Calu3 (cell line): ENCODE results near the gene DOCK1. TPM values are rescaled to one million over a fixed set of nuclear protein-coding genes. Genes with fewer than 3 reads are reported as not detected.

Experiments
- BruUV-seq: library from RNA; stranded (reverse); fragments of 400-500 nt; replicated peaks from 2 replicates; lab custom pipeline; 2021; lab: Mats Ljungman, UMichigan
- CTCF ChIA-PET: fragments of 300-600 bp; sonication (Branson Sonifier 250); formaldehyde crosslinking; loops from one replicate; lab custom pipeline; 2022; ENCODE audit warnings: antibody characterized with exemption; lab: Charles Lee
- DNase-seq: peaks from one replicate; pipeline ENCODE4 v3.0.0; 2022
- H3K27ac Mint-ChIP-seq: one replicate; pipeline ENCODE4 v1.8.0; 2022; ENCODE audit warnings: mixed read lengths; ENCODE audit not compliant: unreplicated experiment
- H3K27me3 Mint-ChIP-seq: one replicate; pipeline ENCODE4 v1.8.0; 2022; ENCODE audit warnings: mixed read lengths; ENCODE audit not compliant: unreplicated experiment
- H3K36me3 Mint-ChIP-seq: one replicate; pipeline ENCODE4 v1.8.0; 2022; ENCODE audit warnings: mild to moderate bottlenecking, moderate library complexity, mixed read lengths; ENCODE audit not compliant: insufficient read depth, unreplicated experiment
- H3K4me1 Mint-ChIP-seq: one replicate; pipeline ENCODE4 v1.8.0; 2022; ENCODE audit warnings: mild to moderate bottlenecking, low read depth, mixed read lengths; ENCODE audit not compliant: unreplicated experiment
- H3K4me3 Mint-ChIP-seq: one replicate; pipeline ENCODE4 v1.8.0; 2022; ENCODE audit warnings: mild to moderate bottlenecking, low read depth, moderate library complexity, mixed read lengths; ENCODE audit not compliant: unreplicated experiment
- H3K9me3 Mint-ChIP-seq: one replicate; pipeline ENCODE4 v1.8.0; 2022; ENCODE audit warnings: low read depth, mixed read lengths; ENCODE audit not compliant: unreplicated experiment
- intact Hi-C: fragments of 100-400 bp; cut with micrococcal nuclease; formaldehyde crosslinking; loops from one replicate; pipeline ENCODE4 v1.10.0; 2022; ENCODE audit not compliant: unreplicated experiment
- total RNA-seq: library from RNA; stranded (reverse); gene quantifications from 2 replicates; pipeline ENCODE4 v1.2.3, GENCODE V29; 2022
- TF ChIP-seq, protein P1 (sequence below): fragments of 200-600 bp; IDR thresholded peaks from one replicate; pipeline ENCODE4 v1.8.0; 2022; ENCODE audit warnings: antibody characterized with exemption; ENCODE audit not compliant: unreplicated experiment

DOCK1 gene
- total RNA-seq, 1 experiment from 2014 or later, result 34.2 TPM

DNA sequence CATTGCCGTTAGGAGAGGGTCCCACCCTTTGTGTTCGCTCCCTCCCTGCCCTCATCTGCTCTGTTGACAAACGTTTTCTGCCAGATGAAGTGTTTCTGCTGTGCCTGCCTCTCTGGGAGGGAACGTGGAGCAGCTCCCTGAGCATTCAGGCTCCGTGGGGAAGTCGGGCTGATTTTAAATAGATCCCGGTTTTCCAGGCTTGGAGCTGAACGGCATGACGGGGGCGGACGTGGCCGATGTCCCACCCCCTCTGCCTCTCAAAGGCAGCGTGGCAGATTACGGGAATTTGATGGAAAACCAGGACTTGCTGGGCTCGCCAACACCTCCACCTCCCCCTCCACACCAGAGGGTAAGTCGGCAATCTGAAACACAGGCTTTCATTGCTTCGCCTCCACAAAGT is 542.0 kb downstream of the DOCK1 start:
- H3K4me1 Mint-ChIP-seq, result peaks cover 6% of the 10 kb centered on the region
- H3K9me3 Mint-ChIP-seq, result no peaks in the 10 kb centered on the region
- H3K27ac Mint-ChIP-seq, result no peak overlapping the region
- H3K27me3 Mint-ChIP-seq, result no peaks in the 10 kb centered on the region
- DNase-seq, result no peak
- BruUV-seq, result no TSS peak
- CTCF ChIA-PET, result no interaction called here
- intact Hi-C loops, result no loop called here
- peaks cover 5% of the 10 kb centered on the region for H3K36me3 Mint-ChIP-seq
- no peak overlapping the region for H3K4me3 Mint-ChIP-seq
- TF ChIP-seq, protein P1, sequence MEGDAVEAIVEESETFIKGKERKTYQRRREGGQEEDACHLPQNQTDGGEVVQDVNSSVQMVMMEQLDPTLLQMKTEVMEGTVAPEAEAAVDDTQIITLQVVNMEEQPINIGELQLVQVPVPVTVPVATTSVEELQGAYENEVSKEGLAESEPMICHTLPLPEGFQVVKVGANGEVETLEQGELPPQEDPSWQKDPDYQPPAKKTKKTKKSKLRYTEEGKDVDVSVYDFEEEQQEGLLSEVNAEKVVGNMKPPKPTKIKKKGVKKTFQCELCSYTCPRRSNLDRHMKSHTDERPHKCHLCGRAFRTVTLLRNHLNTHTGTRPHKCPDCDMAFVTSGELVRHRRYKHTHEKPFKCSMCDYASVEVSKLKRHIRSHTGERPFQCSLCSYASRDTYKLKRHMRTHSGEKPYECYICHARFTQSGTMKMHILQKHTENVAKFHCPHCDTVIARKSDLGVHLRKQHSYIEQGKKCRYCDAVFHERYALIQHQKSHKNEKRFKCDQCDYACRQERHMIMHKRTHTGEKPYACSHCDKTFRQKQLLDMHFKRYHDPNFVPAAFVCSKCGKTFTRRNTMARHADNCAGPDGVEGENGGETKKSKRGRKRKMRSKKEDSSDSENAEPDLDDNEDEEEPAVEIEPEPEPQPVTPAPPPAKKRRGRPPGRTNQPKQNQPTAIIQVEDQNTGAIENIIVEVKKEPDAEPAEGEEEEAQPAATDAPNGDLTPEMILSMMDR, result no peak

DNA sequence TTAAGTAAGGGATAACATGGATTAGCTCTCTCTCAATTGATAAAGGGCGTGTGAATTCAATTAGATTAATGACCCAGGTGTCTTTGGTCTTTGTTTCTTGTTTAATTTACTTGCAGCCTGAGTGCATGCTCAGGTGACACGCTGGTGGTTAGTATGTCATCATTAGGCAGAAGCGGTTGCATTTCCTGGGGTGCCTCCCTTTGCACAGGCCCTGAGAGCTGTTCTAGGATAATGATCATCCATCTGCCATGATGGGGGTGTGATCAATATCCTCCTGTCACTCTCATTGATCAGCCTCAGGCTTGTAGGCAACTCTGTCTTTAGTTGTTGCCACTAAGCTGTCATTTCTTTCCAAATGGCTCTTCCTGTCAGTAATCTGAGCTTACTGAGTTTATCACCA is 544.3 kb downstream of the DOCK1 start:
- DNase-seq, result no peak
- Mint-ChIP-seq H3K27me3 (no peaks in the 10 kb centered on the region), H3K9me3 (no peaks in the 10 kb centered on the region), H3K36me3 (no peaks in the 10 kb centered on the region), H3K4me1 (no peaks in the 10 kb centered on the region), H3K4me3 (no peak overlapping the region), H3K27ac (no peak overlapping the region)
- CTCF ChIA-PET, result no interaction called here
- intact Hi-C loops, result no loop called here
- no TSS peak for BruUV-seq
- TF ChIP-seq, protein P1, result no peak

DNA sequence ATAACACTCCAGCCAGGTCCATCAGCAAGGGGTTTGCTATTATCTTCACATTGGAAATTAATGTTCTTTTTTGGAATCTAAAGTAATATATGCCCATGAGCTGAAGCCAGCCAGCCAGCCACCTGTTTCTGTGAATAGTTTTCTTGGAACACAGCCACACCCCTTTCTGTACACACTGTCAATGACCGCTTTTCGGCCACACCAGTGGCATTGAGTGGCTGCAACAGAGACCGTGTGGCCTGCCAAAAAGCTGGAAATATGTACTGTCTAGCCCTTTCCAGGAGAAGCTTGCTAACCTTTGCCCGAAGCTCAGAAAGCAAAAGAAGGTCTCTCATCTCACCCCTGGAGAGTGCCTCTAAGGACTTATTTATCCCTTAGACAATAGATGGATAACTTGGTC is 545.4 kb downstream of the DOCK1 start:
- no peak overlapping the region for H3K27ac Mint-ChIP-seq
- no peaks in the 10 kb centered on the region for H3K27me3 Mint-ChIP-seq
- H3K4me1 Mint-ChIP-seq, result no peaks in the 10 kb centered on the region
- CTCF ChIA-PET, result no interaction called here
- TF ChIP-seq, protein P1, result no peak
- no peaks in the 10 kb centered on the region for H3K9me3 Mint-ChIP-seq
- DNase-seq, result no peak
- intact Hi-C loops, result no loop called here
- BruUV-seq, result no TSS peak
- no peaks in the 10 kb centered on the region for H3K36me3 Mint-ChIP-seq
- no peak overlapping the region for H3K4me3 Mint-ChIP-seq

DNA sequence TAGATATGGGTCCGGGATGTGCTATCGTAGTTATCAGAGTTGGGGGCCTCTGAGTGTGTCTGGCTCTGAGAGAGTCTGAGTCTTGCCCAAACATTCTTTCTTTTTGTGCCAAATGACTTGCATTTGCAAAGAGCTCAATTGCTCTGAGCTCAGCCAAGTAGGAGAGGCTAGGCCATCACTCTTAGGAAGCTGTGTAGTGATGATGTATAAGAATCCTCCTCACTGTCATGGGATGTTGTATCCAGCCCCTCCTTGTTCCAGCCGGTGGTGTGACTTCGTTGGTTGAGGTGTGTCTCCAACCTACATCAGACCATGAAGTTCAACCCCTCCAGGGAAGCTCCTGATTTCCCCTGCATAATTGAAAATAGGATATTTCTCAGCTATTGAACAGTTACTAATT is 546.4 kb downstream of the DOCK1 start:
- Mint-ChIP-seq H3K27me3 (no peaks in the 10 kb centered on the region), H3K9me3 (peaks cover 3% of the 10 kb centered on the region), H3K27ac (no peak overlapping the region), H3K36me3 (no peaks in the 10 kb centered on the region), H3K4me1 (no peaks in the 10 kb centered on the region), H3K4me3 (no peak overlapping the region)
- TF ChIP-seq, protein P1, result no peak
- DNase-seq, result no peak
- intact Hi-C loops, result no loop called here
- CTCF ChIA-PET, result no interaction called here
- BruUV-seq, result no TSS peak
